GM10266 (cell line): ENCODE data around the gene UBE2E2.
"Not testable (repeated sequence)": the region's sequence is repeated elsewhere in the genome, so short reads cannot be mapped to it uniquely, and the experiment has no call there.

ENCODE experiments used
- DNase-seq: peaks from one replicate; pipeline ENCODE4 v3.0.0; 2012; ENCODE audit errors: extremely low spot score
- TF ChIP-seq, protein P1 (sequence below): IDR thresholded peaks from 2 replicates; pipeline ENCODE4 v1.5.1; 2012; ENCODE audit warnings: mild to moderate bottlenecking, low read depth; ENCODE audit not compliant: control insufficient read depth, insufficient read depth; ENCODE audit errors: missing control alignments

The UBE2E2 gene

DNA sequence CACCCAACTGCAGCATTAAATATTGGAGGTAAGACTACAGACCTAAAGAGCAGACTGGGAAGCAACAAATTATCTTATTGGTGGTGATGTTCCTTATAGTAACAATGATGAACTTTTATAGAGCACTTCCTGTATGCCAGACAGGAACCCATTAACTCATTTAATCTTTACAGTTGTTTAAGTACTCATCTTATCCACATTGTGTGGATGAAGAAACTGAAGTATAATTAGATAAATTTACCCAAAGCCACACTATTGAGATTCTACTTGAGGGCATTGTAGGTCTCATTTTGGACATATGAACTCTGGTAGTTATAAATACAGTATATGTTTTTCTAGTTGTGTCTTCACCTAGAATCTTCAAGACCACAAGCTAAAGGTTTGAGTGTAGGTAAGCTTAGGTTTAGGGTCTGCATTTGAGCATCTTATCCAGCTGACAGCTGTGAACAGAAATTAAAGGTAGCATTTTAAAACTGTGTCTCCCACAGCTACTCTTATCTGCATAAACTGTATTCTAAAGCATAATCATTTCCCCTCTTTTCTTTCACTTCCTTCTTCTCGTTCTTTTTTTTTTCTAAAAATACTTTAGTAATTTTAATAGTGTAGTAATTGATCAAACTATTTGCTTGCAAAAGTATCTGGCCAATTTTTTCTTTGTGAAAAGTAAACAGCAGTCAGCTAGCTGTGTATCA, 138.2 kb downstream of the UBE2E2 start:
- TF ChIP-seq, protein P1, sequence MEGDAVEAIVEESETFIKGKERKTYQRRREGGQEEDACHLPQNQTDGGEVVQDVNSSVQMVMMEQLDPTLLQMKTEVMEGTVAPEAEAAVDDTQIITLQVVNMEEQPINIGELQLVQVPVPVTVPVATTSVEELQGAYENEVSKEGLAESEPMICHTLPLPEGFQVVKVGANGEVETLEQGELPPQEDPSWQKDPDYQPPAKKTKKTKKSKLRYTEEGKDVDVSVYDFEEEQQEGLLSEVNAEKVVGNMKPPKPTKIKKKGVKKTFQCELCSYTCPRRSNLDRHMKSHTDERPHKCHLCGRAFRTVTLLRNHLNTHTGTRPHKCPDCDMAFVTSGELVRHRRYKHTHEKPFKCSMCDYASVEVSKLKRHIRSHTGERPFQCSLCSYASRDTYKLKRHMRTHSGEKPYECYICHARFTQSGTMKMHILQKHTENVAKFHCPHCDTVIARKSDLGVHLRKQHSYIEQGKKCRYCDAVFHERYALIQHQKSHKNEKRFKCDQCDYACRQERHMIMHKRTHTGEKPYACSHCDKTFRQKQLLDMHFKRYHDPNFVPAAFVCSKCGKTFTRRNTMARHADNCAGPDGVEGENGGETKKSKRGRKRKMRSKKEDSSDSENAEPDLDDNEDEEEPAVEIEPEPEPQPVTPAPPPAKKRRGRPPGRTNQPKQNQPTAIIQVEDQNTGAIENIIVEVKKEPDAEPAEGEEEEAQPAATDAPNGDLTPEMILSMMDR, result no peak
- no peak for DNase-seq

DNA sequence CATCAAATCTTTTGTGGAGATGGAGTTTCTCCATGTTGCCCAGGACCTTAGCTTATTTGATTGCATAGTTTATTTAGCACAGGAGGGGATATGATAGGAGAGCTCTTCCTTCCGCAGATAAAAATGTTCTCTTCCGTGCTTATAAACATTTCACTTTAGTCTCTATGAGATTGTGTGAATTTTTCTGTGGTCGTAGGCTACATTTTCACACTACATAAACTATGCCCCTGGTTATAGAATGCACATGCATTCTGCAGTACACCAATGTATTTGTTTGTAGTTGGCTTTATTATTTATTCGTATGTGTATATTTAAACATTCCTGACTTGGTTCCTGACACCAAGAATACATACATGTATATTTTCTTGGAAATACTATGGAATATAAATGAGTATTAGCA, 139.2 kb downstream of the UBE2E2 start:
- TF ChIP-seq, protein P1, result no peak
- DNase-seq, result no peak

DNA sequence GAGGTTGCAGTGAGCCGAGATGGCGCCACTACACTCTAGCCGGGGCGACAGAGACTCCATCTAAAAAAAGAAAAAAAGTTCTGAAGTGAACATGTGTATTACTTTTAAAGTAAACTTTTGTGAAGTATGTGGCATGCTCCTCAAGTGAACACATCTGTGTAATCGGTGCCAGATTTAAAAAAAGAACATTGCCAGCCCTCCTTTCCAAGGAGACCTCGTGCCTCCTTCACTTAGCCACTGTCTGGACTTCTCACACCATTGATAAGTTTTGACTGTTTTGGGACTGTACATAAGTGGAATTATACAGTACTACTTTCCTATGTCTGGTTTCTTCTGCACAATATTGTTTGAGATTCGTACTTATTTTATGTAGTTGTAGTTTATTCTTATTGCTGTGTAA, 140.4 kb downstream of the UBE2E2 start:
- DNase-seq, result no peak
- TF ChIP-seq, protein P1, result no peak

DNA sequence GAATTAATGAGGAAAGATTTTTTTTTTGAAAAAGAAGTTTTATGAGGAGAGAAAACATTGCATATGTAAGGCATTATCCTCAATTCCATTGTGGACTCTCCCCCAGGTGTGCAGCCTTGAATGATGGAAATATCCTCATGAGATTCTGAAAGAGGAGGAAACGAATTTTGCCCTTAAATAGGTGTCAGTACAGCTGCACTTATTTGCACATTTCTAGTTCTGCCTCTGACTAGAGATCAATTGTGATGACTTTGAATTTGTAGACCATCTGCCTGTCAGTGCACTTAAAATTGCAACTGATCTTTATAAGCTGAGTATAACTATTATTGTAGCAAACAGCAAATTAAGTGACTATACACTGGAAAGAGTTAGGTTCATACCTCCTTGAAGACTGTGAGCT, 141.8 kb downstream of the UBE2E2 start:
- DNase-seq, result no peak
- TF ChIP-seq, protein P1, result no peak

DNA sequence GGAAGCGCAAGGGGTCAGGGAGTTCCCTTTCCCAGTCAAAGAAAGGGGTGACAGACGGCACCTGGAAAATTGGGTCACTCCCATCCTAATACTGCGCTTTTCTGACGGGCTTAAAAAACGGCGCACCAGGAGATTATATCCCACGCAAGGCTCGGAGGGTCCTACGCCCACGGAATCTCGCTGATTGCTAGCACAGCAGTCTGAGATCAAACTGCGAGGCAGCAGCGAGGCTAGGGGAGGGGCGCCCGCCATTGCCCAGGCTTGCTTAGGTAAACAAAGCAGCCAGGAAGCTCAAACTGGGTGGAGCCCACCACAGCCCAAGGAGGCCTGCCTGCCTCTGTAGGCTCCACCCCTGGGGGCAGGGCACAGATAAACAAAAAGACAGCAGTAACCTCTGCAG, 146.3 kb downstream of the UBE2E2 start:
- not testable (repeated sequence) for DNase-seq

DNA sequence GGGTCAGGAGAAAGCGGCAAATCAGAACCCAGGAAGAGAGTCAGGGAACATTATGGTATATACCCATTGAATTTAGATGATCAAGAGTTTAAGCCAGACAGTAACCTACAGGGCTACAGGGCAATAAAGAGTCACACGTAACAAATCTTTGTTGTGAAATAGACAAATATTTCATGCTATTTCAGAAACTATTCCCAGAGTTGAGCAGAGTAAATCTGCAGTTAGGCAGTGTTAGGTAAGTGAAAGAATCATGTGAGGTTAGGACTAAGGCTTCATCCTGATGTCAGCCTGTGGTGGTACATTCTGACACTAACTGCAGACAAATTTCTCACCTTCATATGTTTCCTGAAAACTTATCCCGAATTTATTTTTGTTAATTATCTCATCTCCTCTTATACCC, 153.0 kb downstream of the UBE2E2 start:
- DNase-seq, result no peak
- TF ChIP-seq, protein P1, result no peak

DNA sequence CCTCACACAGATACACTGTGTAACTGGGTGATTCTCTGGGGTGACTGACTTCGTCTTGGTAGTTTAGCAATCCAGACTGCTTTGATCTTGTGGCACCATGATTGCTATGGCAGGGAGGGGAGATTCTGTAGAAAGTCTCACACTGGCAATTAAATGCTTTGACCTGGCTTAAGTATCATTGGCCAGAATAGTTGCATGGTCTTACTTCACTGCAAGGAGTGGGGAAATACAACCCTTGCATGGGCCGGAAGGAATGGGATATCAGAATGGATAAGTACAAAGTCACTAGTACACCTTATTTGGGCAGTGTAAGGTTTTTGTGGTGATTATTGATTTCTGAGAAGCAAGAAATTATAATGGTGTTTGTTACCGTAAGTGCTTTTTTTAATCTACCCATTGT, 153.8 kb downstream of the UBE2E2 start:
- DNase-seq, result no peak
- TF ChIP-seq, protein P1, result no peak

DNA sequence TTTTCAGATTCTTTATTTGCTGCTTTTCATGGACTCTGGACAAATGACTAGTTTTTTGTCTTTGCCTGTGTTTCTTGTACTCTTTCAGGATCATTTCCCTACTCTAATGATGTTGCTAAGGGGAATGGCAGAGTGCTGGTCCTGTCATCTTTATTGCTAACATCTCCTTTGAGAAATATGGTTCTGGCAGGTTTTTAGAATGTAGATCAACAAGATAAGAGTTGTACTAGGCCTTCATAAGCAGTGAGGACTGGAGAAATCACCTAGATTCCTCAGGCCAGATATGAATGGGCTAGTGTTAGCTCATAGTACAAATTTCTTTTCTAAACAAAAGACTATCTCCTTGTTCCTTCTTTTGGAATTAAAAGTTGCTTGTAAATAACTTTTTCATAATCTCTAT, 156.0 kb downstream of the UBE2E2 start:
- TF ChIP-seq, protein P1, result no peak
- DNase-seq, result no peak
